OCI-LY1 (cell line): ENCODE data around the gene DCLK1.

Source experiments
- H2AFZ ChIP-seq: fragments of 200-600 bp; sonication (generic), shearing (Covaris generic); 2 replicates; pipeline ENCODE4 v1.6.0; 2014; ENCODE audit warnings: antibody characterized with exemption, mild to moderate bottlenecking, low read length
- H3F3A ChIP-seq: fragments of 200-600 bp; sonication (generic), shearing (Covaris generic); 2 replicates; pipeline ENCODE4 v1.6.0; 2014; ENCODE audit warnings: mild to moderate bottlenecking, antibody characterized with exemption, low read length, moderate library complexity; ENCODE audit not compliant: insufficient read depth
- H3K27ac ChIP-seq: fragments of 200-600 bp; sonication (generic); 2 replicates; pipeline ENCODE4 v1.5.1; 2014; ENCODE audit warnings: low read length, mixed run types, mild to moderate bottlenecking, low read depth; ENCODE audit not compliant: poor library complexity, severe bottlenecking
- H3K27me3 ChIP-seq: fragments of 200-600 bp; sonication (generic); 2 replicates; pipeline ENCODE4 v1.6.0; 2014; ENCODE audit warnings: antibody characterized with exemption, mild to moderate bottlenecking, low read length, moderate library complexity; ENCODE audit not compliant: insufficient read depth
- H3K36me3 ChIP-seq: fragments of 200-600 bp; sonication (generic); 2 replicates; pipeline ENCODE4 v1.6.1; 2014; ENCODE audit warnings: mild to moderate bottlenecking, antibody characterized with exemption, low read length, moderate library complexity, mixed read lengths; ENCODE audit not compliant: insufficient read depth
- H3K4me1 ChIP-seq: fragments of 200-600 bp; sonication (generic); 2 replicates; pipeline ENCODE4 v1.5.1; 2014; ENCODE audit warnings: mild to moderate bottlenecking, low read length, moderate library complexity; ENCODE audit not compliant: insufficient read depth, severe bottlenecking
- H3K4me2 ChIP-seq: fragments of 200-600 bp; sonication (generic), shearing (Covaris generic); 2 replicates; pipeline ENCODE4 v1.6.1; 2014; ENCODE audit warnings: low read length
- H3K4me3 ChIP-seq: fragments of 200-600 bp; sonication (generic); 2 replicates; pipeline ENCODE4 v1.5.1; 2014; ENCODE audit warnings: low read length, low read depth, mild to moderate bottlenecking, mixed read lengths; ENCODE audit not compliant: poor library complexity, severe bottlenecking
- H3K79me2 ChIP-seq: fragments of 200-600 bp; shearing (Covaris generic); 2 replicates; pipeline ENCODE4 v1.6.1; 2016; ENCODE audit warnings: mixed run types, low read length, mixed read lengths; ENCODE audit not compliant: insufficient read depth
- H3K9ac ChIP-seq: fragments of 200-600 bp; sonication (generic), shearing (Covaris generic); 2 replicates; pipeline ENCODE4 v1.6.1; 2014; ENCODE audit warnings: mild to moderate bottlenecking, low read length, mixed read lengths
- H3K9me2 ChIP-seq: fragments of 200-600 bp; sonication (generic), shearing (Covaris generic); 2 replicates; pipeline ENCODE4 v1.6.1; 2014; ENCODE audit warnings: low read depth, mild to moderate bottlenecking, low read length, mixed read lengths
- H3K9me3 ChIP-seq: fragments of 200-600 bp; shearing (Covaris generic); 2 replicates; pipeline ENCODE4 v1.6.1; 2014; ENCODE audit warnings: low read length, mixed read lengths
- H4K20me1 ChIP-seq: fragments of 200-600 bp; sonication (generic), shearing (Covaris generic); 2 replicates; pipeline ENCODE4 v1.6.0; 2016; ENCODE audit warnings: mild to moderate bottlenecking, low read length; ENCODE audit not compliant: insufficient read depth
- EZH2 ChIP-seq: fragments of 200-600 bp; sonication (generic), shearing (Covaris generic); IDR thresholded peaks from 2 replicates; pipeline ENCODE4 v1.8.0; 2017; ENCODE audit warnings: borderline replicate concordance, mixed run types, mild to moderate bottlenecking, antibody characterized with exemption, low read length, moderate library complexity, mixed read lengths
- TF ChIP-seq, protein P1 (sequence below): fragments of 200-600 bp; sonication (generic), shearing (Covaris generic); IDR thresholded peaks from 2 replicates; pipeline ENCODE4 v1.5.1; 2017; ENCODE audit warnings: mild to moderate bottlenecking, antibody characterized with exemption, low read length, moderate library complexity, mixed read lengths

The DCLK1 gene

DNA sequence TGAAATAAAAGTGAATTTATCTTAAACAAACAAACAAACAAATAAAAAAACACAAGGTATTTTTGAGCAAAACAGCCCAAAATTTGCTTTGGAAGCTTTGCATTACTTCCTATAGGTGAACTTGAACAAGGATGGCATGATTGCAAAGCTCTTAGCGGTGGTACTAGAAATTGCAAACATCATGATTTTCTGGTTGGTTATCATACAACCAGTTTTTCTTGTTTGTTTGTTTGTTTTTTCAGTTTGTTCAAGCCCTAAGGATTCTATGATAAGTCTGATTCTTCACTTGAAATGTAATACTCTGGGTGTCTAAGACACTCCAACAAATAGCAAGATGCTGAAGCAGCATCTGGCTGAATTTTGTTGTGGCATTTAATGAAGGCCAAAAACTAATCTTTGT is 15.9 kb downstream of the DCLK1 start:
- H3F3A ChIP-seq = no peaks in the 10 kb centered on the region
- no peak overlapping the region for H3K4me3 ChIP-seq
- H4K20me1 ChIP-seq = no peaks in the 10 kb centered on the region
- H3K27ac ChIP-seq = no peak overlapping the region
- no peak overlapping the region for H3K4me2 ChIP-seq
- H3K79me2 ChIP-seq = no peaks in the 10 kb centered on the region
- H3K36me3 ChIP-seq = no peaks in the 10 kb centered on the region
- H3K9me3 ChIP-seq = no peaks in the 10 kb centered on the region
- no peaks in the 10 kb centered on the region for H3K9me2 ChIP-seq
- H3K4me1 ChIP-seq = no peaks in the 10 kb centered on the region
- H3K27me3 ChIP-seq = no peaks in the 10 kb centered on the region
- no peak overlapping the region for H3K9ac ChIP-seq
- TF ChIP-seq EZH2 = no peak
- TF ChIP-seq, protein P1, sequence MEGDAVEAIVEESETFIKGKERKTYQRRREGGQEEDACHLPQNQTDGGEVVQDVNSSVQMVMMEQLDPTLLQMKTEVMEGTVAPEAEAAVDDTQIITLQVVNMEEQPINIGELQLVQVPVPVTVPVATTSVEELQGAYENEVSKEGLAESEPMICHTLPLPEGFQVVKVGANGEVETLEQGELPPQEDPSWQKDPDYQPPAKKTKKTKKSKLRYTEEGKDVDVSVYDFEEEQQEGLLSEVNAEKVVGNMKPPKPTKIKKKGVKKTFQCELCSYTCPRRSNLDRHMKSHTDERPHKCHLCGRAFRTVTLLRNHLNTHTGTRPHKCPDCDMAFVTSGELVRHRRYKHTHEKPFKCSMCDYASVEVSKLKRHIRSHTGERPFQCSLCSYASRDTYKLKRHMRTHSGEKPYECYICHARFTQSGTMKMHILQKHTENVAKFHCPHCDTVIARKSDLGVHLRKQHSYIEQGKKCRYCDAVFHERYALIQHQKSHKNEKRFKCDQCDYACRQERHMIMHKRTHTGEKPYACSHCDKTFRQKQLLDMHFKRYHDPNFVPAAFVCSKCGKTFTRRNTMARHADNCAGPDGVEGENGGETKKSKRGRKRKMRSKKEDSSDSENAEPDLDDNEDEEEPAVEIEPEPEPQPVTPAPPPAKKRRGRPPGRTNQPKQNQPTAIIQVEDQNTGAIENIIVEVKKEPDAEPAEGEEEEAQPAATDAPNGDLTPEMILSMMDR = no peak
- H2AFZ ChIP-seq = no peak overlapping the region

DNA sequence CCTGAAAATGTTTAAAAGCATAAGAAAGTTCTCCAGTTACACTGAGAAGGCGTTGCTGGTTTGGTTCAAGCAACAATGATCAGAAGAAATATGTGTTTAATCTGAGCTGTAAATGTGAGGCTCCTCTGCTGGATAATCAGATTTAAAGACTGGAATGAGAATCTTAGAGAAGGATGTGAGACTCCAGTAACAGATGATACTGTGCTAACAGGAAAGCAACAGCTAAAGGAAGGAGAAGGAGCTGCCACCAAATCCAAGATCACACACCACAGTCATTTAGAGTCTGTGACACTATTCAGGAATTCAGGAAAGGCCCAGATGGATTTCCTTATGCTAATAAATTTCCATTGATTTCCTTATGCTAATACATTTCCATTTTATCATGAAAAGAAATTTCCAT is 16.9 kb downstream of the DCLK1 start:
- H3K4me3 ChIP-seq = no peak overlapping the region
- H3K79me2 ChIP-seq = no peaks in the 10 kb centered on the region
- TF ChIP-seq, protein P1 = no peak
- TF ChIP-seq EZH2 = no peak
- H3K4me2 ChIP-seq = no peak overlapping the region
- H3K9me3 ChIP-seq = no peaks in the 10 kb centered on the region
- no peaks in the 10 kb centered on the region for H3K9me2 ChIP-seq
- H3K36me3 ChIP-seq = no peaks in the 10 kb centered on the region
- H3K27ac ChIP-seq = no peak overlapping the region
- no peak overlapping the region for H2AFZ ChIP-seq
- H3K4me1 ChIP-seq = no peaks in the 10 kb centered on the region
- no peaks in the 10 kb centered on the region for H3K27me3 ChIP-seq
- no peaks in the 10 kb centered on the region for H4K20me1 ChIP-seq
- H3K9ac ChIP-seq = no peak overlapping the region
- no peaks in the 10 kb centered on the region for H3F3A ChIP-seq

DNA sequence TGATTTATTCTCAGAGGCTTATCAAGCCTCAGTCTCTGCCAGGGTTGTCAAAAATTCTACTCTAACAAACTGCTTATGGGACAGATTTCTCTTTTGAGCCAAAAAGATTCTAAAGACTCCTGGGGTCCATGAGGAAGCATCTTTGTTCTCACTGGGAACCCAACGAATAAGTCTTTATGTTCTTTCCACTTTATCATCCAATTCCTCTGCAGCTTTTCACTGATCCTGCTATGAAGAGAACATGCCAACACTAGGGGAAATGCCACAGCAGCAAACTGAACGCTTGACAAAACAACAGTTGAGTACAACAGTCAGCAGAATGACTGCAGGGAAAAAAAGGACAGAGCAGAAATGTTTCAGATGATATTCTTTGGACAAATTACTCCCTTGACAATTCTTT is 22.2 kb downstream of the DCLK1 start:
- Histone ChIP-seq H3K9me3 (no peaks in the 10 kb centered on the region), H3K27ac (no peak overlapping the region), H3K4me1 (no peaks in the 10 kb centered on the region), H3K79me2 (no peaks in the 10 kb centered on the region), H4K20me1 (no peaks in the 10 kb centered on the region), H3K27me3 (no peaks in the 10 kb centered on the region), H3K4me3 (no peak overlapping the region), H2AFZ (no peak overlapping the region), H3K36me3 (no peaks in the 10 kb centered on the region), H3K9me2 (no peaks in the 10 kb centered on the region), H3K9ac (no peak overlapping the region), H3K4me2 (no peak overlapping the region), H3F3A (no peaks in the 10 kb centered on the region)
- TF ChIP-seq, protein P1 = no peak
- no peak for TF ChIP-seq EZH2
